ENCODE measurements around the gene GALK1.

Gene GALK1

GRCh38 chr17:75748706-75749105 lies 16.3 kb downstream of the GALK1 start:
- H3F3A ChIP-seq (ENCODE audit: insufficient read depth, low read length), result no peaks in the 10 kb centered on the region
- H3K9me2 ChIP-seq (ENCODE audit: low read depth, low read length), result no peaks in the 10 kb centered on the region
- no peak overlapping the region for H3K4me3 ChIP-seq (ENCODE audit: low read depth, low read length, poor library complexity, severe bottlenecking)
- no peaks in the 10 kb centered on the region for H3K79me2 ChIP-seq (ENCODE audit: insufficient read depth, low read length)
- H4K20me1 ChIP-seq (ENCODE audit: insufficient read depth, low read length), result no peaks in the 10 kb centered on the region
- no peak overlapping the region for H3K4me2 ChIP-seq (ENCODE audit: low read length)
- H3K9ac ChIP-seq (ENCODE audit: low read length), result no peak overlapping the region
- peaks cover 15% of the 10 kb centered on the region for H3K4me1 ChIP-seq (ENCODE audit: insufficient read depth, low read length, severe bottlenecking)
- TF ChIP-seq EZH2 (IDR thresholded peaks at IDR 0.05; ENCODE audit: borderline replicate concordance, low read length), result no peak
- TF ChIP-seq, protein P1, sequence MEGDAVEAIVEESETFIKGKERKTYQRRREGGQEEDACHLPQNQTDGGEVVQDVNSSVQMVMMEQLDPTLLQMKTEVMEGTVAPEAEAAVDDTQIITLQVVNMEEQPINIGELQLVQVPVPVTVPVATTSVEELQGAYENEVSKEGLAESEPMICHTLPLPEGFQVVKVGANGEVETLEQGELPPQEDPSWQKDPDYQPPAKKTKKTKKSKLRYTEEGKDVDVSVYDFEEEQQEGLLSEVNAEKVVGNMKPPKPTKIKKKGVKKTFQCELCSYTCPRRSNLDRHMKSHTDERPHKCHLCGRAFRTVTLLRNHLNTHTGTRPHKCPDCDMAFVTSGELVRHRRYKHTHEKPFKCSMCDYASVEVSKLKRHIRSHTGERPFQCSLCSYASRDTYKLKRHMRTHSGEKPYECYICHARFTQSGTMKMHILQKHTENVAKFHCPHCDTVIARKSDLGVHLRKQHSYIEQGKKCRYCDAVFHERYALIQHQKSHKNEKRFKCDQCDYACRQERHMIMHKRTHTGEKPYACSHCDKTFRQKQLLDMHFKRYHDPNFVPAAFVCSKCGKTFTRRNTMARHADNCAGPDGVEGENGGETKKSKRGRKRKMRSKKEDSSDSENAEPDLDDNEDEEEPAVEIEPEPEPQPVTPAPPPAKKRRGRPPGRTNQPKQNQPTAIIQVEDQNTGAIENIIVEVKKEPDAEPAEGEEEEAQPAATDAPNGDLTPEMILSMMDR (IDR thresholded peaks at IDR 0.05; ENCODE audit: low read length), result no peak
- H3K9me3 ChIP-seq (ENCODE audit: low read length), result no peaks in the 10 kb centered on the region
- no peaks in the 10 kb centered on the region for H3K36me3 ChIP-seq (ENCODE audit: insufficient read depth, low read length)
- no peak overlapping the region for H2AFZ ChIP-seq (ENCODE audit: low read length)
- no peaks in the 10 kb centered on the region for H3K27me3 ChIP-seq (ENCODE audit: insufficient read depth, low read length)
- H3K27ac ChIP-seq (ENCODE audit: low read depth, low read length, poor library complexity, severe bottlenecking), result no peak overlapping the region

- TF ChIP-seq EZH2 (IDR thresholded peaks at IDR 0.05; ENCODE audit: borderline replicate concordance, low read length), result no peak
- TF ChIP-seq, protein P1 (IDR thresholded peaks at IDR 0.05; ENCODE audit: low read length), result no peak
- Histone ChIP-seq H3K4me1 (ENCODE audit: insufficient read depth, low read length, severe bottlenecking) (no peaks in the 10 kb centered on the region), H4K20me1 (ENCODE audit: insufficient read depth, low read length) (no peaks in the 10 kb centered on the region), H3K4me2 (ENCODE audit: low read length) (no peak overlapping the region), H2AFZ (ENCODE audit: low read length) (no peak overlapping the region), H3F3A (ENCODE audit: insufficient read depth, low read length) (no peaks in the 10 kb centered on the region), H3K9ac (ENCODE audit: low read length) (no peak overlapping the region), H3K79me2 (ENCODE audit: insufficient read depth, low read length) (no peaks in the 10 kb centered on the region), H3K36me3 (ENCODE audit: insufficient read depth, low read length) (no peaks in the 10 kb centered on the region), H3K27ac (ENCODE audit: low read depth, low read length, poor library complexity, severe bottlenecking) (no peak overlapping the region), H3K4me3 (ENCODE audit: low read depth, low read length, poor library complexity, severe bottlenecking) (no peak overlapping the region), H3K27me3 (ENCODE audit: insufficient read depth, low read length) (peaks cover 5% of the 10 kb centered on the region), H3K9me2 (ENCODE audit: low read depth, low read length) (no peaks in the 10 kb centered on the region), H3K9me3 (ENCODE audit: low read length) (no peaks in the 10 kb centered on the region)
Measured at GRCh38 chr17:75743625-75744206, 21.3 kb downstream of the GALK1 start.

DNA sequence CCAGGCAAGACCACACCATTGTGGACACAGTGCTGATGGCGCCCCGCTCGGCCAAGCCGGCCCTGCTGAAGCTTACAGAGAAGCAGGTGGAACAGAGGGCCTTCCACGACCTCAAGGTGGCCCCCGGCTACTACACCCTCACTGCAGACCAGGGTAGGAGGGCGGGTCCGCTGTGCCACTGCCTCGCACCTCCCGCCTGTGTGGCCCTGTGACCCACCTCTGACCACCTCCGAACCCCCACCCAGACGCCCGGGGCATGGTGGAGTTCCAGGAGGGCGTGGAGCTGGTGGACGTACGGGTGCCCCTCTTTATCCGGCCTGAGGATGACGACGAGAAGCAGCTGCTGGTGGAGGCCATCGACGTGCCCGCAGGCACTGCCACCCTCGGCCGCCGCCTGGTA lies 22.7 kb downstream of the GALK1 start:
- Histone ChIP-seq H3K36me3 (ENCODE audit: insufficient read depth, low read length) (no peaks in the 10 kb centered on the region), H3K27me3 (ENCODE audit: insufficient read depth, low read length) (peaks cover 5% of the 10 kb centered on the region), H3K4me1 (ENCODE audit: insufficient read depth, low read length, severe bottlenecking) (peaks cover 10% of the 10 kb centered on the region), H3K9me2 (ENCODE audit: low read depth, low read length) (no peaks in the 10 kb centered on the region), H2AFZ (ENCODE audit: low read length) (no peak overlapping the region), H3K4me3 (ENCODE audit: low read depth, low read length, poor library complexity, severe bottlenecking) (no peak overlapping the region), H3K9ac (ENCODE audit: low read length) (no peak overlapping the region), H3K4me2 (ENCODE audit: low read length) (no peak overlapping the region), H3K27ac (ENCODE audit: low read depth, low read length, poor library complexity, severe bottlenecking) (no peak overlapping the region), H3F3A (ENCODE audit: insufficient read depth, low read length) (no peaks in the 10 kb centered on the region), H3K79me2 (ENCODE audit: insufficient read depth, low read length) (no peaks in the 10 kb centered on the region), H3K9me3 (ENCODE audit: low read length) (no peaks in the 10 kb centered on the region), H4K20me1 (ENCODE audit: insufficient read depth, low read length) (no peaks in the 10 kb centered on the region)
- TF ChIP-seq, protein P1 (IDR thresholded peaks at IDR 0.05; ENCODE audit: low read length), result no peak
- TF ChIP-seq EZH2 (IDR thresholded peaks at IDR 0.05; ENCODE audit: borderline replicate concordance, low read length), result no peak
